Measurements from ENCODE around the gene CCDC158.
"Not testable (repeated sequence)": the region's sequence is repeated elsewhere in the genome, so short reads cannot be mapped to it uniquely, and the experiment has no call there.

The CCDC158 gene

DNA sequence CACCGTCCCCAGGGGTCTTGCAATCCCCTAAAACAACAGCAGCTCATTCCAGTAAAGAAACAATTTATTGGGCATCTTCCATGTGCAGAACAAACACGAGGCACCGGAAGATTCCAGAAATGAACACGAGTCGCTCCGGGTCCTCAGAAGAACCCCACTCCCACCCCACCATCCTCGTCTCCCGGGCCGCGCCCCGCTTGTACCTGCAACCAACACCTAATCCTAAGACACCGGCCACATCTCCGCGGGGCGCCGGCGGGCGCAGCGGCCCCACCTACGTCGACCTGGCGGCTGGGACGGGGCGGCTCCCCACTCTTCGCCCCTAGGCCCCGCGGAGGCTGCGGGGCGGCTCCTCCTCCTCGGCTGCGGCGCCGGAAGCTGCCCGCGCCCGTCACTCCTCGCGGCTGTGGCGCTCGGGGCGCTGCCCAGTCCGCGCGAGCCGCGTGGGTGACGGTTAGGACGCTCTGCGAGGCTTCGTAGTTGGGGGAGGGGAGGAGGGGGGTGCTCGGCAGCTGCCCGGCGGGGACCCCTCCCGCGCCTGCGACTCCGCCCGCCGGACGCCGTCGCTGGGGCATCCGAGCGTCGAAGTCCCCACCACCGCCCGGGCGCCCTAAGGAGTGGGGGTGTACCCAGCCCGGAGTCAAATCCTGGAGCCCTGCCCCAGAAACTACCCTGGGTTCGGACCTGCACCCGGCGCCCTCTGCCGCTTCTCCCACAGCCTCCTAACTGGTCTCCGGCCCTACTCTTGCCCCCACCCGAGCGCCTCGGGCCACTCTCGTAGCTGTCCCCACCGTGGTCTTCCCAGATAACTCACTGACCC, at the start of gene CCDC158:
Gene CCDC158 (minus strand): TSS at position 380 of the 820 bp plus-strand sequence. CDS start 17,934 bp downstream, outside the sequence.
- no peak for DNase-seq

- DNase-seq, result no peak
Measured at GRCh38 chr4:76470532-76470931, 49.6 kb upstream of the CCDC158 start.

- DNase-seq, result no peak
Measured at GRCh38 chr4:76470064-76470463, 49.1 kb upstream of the CCDC158 start.

DNA sequence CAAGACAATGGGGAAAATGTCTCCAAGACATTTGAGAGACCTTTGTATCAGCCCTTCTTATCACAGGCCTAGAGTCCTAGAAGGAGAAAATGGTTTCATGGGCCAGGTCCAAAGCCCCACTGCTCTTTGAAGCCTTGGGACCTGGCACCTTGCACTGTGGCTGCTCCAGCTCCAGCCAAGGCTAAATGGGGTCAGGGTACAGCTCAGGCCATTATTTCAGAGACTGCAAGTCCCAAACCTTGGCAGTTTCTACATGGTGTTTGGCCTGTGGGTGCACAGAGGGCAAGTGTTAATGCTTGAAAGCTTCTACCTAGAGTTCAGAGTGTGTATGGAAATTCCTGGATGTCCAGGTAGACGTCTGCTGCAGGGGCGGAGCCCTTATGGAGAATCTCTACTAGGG, 42.6 kb upstream of the CCDC158 start:
- no peak for DNase-seq

DNA sequence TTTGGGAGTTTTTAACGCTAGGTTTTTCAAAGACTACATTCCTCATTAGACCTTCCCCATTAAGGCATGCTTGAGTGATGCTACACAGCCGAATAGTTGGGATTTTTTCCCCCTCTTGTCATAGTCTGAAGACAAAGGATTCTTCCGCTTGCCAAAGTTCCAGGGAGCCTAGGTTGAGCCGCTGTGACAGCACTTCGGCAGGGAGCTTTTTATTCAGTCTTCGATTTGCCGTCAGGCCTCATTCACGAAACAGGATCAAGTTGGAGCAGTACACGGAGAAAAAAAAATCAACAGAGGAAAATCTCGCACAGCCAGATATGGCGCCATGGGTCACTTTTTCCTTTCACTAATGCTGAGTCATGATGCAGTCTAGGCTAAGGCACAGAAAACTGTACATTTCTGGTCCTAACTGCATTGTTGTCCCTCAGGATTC, 38.4 kb upstream of the CCDC158 start:
- DNase-seq, result no peak

- DNase-seq, result no peak
Measured at GRCh38 chr4:76458825-76459224, 37.9 kb upstream of the CCDC158 start.

- DNase-seq, result no peak
Measured at GRCh38 chr4:76458297-76458696, 37.4 kb upstream of the CCDC158 start.

GRCh38 chr4:76457885-76458284, 36.9 kb upstream of the CCDC158 start:
- DNase-seq, result no peak

- DNase-seq, result not testable (repeated sequence)
Measured at GRCh38 chr4:76454073-76454472, 33.1 kb upstream of the CCDC158 start.

DNA sequence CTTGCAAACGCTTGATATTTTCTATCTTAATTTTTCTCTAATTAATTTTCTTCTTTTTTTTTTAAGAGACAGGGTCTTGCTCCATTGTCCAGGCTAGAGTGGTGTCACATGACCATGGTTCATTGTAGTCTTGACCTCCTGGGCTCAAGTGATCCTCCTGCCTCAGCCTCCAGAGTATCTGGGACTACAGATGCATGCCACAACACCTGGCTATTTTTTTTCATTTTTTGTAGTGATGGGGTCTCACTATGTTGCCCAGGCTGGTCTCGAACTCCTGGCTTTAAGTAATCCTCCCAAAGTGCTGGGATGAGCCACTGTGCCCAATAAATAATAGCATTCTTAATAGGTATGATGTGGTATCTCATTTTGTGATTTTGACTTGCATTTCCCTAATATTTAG, 32.3 kb upstream of the CCDC158 start:
- no peak for DNase-seq

- DNase-seq, result no peak
Measured at GRCh38 chr4:76449833-76450232, 28.9 kb upstream of the CCDC158 start.

DNA sequence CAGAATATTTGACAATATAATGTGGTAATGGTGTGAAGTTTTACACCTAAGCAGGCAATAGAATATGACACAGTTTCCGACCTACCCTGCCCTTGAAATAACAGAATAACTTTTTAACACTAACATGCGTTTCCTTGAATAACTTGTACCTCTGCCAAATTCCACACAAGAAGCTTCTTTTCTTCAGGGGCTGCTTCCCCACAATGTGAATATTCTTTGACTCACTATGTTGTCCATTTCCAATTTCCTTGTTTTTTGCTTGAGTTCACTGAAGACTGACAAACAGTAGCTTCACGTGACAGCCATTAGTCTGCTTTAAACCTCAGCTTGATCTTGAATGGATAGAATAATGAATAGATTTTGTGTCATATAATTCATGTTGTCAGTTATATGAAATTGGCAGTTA, 28.4 kb upstream of the CCDC158 start:
- DNase-seq, result no peak

DNA sequence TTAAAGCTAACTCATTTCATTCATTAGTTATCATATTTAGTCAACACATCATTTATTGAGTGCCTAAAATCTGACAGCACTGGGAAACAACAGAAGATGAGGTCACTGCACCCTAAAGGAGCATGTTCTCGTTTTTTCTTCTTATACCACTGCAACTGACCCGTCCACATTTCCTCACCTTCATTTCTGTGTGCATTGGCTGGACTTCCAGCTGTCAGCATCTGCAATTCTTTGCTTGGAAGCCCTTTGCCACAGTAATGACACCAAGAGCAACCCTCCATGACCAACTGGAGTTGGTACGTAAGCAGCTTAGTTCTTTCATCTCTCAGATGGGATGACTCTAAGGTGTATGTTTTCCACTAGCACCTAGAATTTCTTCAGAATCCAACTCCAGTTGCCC, 27.3 kb upstream of the CCDC158 start:
- DNase-seq, result no peak

GRCh38 chr4:76447393-76447851, 26.5 kb upstream of the CCDC158 start:
- DNase-seq, result no peak

- DNase-seq, result no peak
Measured at GRCh38 chr4:76445911-76446310, 25.0 kb upstream of the CCDC158 start.

GRCh38 chr4:76443376-76443775, 22.4 kb upstream of the CCDC158 start:
- DNase-seq, result no peak

GRCh38 chr4:76442807-76443206, 21.9 kb upstream of the CCDC158 start:
- DNase-seq, result no peak

DNA sequence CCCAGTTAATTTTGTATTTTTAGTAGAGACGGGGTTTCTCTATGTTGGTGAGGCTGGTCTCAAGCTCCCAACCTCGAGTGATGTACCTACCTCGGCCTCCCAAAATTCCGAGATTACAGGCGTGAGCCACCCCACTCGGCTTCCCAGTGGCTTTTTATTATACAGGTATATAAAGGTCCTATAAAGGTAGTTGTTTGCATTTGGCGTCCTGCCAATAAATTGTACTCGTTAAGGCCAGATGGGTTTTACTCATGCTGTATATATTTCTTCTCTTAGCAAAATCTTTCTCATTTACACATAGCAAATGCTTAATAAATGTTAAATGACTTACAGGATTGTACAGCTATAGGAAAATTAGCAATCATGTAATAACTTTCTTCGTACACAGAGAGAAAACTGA, 20.9 kb upstream of the CCDC158 start:
- DNase-seq, result no peak

DNA sequence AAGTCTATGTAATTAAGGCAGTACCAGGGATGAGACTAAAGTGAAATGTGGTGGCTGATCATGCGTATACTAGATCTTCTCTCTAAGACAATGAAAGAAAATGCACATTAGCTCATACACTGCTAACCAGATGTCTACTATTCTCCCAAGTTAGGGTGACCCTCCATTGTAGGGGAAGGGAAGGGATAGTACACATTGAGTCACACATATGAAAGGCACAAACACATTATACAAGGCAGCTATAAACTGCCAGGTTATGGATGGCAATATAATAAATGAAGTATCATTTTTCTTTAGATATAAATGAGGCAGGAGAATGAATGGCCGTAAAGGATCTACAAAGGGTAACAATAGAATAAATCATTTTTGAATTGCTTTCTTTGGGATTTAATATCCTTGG, 18.6 kb upstream of the CCDC158 start:
- no peak for DNase-seq

GRCh38 chr4:76435528-76436319, 14.8 kb upstream of the CCDC158 start:
- no peak for DNase-seq

- no peak for DNase-seq
Measured at GRCh38 chr4:76434901-76435527, 14.1 kb upstream of the CCDC158 start, which contains the start of gene SHROOM3. Gene SHROOM3, plus strand, starts transcription at chr4:76435229. Its CDS starts 824 bp downstream, at chr4:76436053.

DNA sequence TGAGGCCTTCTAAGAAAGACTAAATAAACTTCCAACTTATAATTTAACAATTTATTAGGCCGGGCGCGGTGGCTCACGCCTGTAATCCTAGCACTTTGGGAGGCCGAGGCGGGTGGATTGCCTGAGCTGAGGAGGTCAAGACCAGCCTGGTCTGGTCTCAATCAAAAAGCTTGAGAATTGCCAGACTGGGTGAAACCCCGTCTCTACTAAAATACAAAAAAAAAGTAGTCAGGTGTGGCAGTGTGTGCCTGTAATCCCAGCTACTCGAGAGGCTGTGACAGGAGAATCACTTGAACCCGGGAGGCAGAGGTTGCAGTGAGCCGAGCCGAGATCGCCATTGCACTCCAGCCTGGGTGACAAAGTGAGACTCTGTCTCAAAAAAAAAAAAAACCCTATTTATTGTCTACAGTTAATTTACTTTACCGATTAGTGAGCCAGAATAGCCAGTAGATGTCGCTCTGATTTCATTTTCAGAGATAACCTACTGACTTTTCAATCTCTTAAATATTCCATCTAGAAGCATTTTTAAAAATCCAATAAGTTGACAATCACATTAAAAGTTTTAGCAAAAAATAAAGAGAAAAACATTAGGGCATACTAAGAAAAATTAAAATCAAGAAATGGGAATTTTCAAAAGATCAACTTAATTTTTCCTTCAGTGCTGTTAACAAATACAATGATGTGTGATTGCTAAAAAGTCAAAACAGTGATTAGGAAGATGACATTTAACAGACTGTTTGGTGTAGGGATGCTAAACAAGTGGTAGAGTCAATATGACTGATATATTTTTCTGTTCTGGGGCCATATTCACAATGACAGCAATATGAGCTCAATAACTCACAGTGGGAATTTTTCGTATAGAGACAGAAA, 9.8 kb upstream of the CCDC158 start:
- DNase-seq, result peak; percentile 23 to 34
